ENCODE results near the gene CYTH4. TPM values are rescaled to one million over a fixed set of nuclear protein-coding genes. Genes with fewer than 3 reads are reported as not detected.

Gene CYTH4
- total and polyA plus RNA-seq, 10 of the 15 experiments (the other 5 are each of a cell fraction or from before 2014, with no cell fraction given) = 1.5 to 27.3 (median 16.9) TPM

- Histone ChIP-seq H3K4me2 (ENCODE audit: control insufficient read depth, insufficient read depth) (peak overlapping the region; percentile 73), H3K4me1 (ENCODE audit: control insufficient read depth, insufficient read depth, low read length) (peaks cover 71% of the 10 kb centered on the region), H3K79me2 (ENCODE audit: control insufficient read depth, insufficient read depth, low read length) (peaks cover 79% of the 10 kb centered on the region), H3K36me3 (ENCODE audit: control insufficient read depth in 2 of 2, insufficient read depth in 2 of 2, low read length in 1 of 2) (peaks cover 29 to 39% of the 10 kb centered on the region in 2 experiments), H3K27ac (ENCODE audit: control insufficient read depth, insufficient read depth) (peak overlapping the region; percentile 96), H2AFZ (ENCODE audit: control insufficient read depth, low read depth, low read length) (no peak overlapping the region), H3K27me3 (replicated peaks in 1 of 2; ENCODE audit: control insufficient read depth in 2 of 2, insufficient read depth in 2 of 2, low read length in 1 of 2) (no peaks in the 10 kb centered on the region), H4K20me1 (ENCODE audit: control insufficient read depth, insufficient read depth) (peaks cover 7% of the 10 kb centered on the region; the same call in 1 of the 2 replicates), H3K9me3 (replicated peaks; ENCODE audit: control insufficient read depth, insufficient read depth, low read length) (no peaks in the 10 kb centered on the region), H3K9ac (ENCODE audit: control insufficient read depth, insufficient read depth, low read length) (peak overlapping the region; percentile 98), H3K4me3 (peak overlapping the region; percentile 91)
- in situ Hi-C loops (cut with MboI) (no loop called here), intact Hi-C loops (cut with micrococcal nuclease; ENCODE audit: unreplicated experiment) (loop anchor here (5.0 kb wide), 1 partner anchor 79 kb away; no protein-coding TSS in a partner anchor)
- TF ChIP-seq MYC (IDR thresholded peaks at IDR 0.05; ENCODE audit: insufficient read depth, insufficient read length, insufficient replicate concordance, low read length, severe bottlenecking) (no peak), SMARCA5 (IDR thresholded peaks at IDR 0.05) (no peak), ATF3 (IDR thresholded peaks at IDR 0.05; ENCODE audit: borderline replicate concordance, extremely low read depth, low read depth, low read length) (no peak), E2F4 (IDR thresholded peaks at IDR 0.05; ENCODE audit: low read depth, low read length) (no peak), FOXM1 (IDR thresholded peaks at IDR 0.05; ENCODE audit: low read depth, low read length) (no peak), MXI1 (IDR thresholded peaks at IDR 0.05; ENCODE audit: low read depth, low read length) (no peak), BACH1 (IDR thresholded peaks at IDR 0.05; ENCODE audit: borderline replicate concordance) (no peak), SP1 (IDR thresholded peaks at IDR 0.05; ENCODE audit: low read depth, low read length) (no peak), RUNX3 (IDR thresholded peaks at IDR 0.05; ENCODE audit: low read length) (no peak), RB1 (IDR thresholded peaks at IDR 0.05; ENCODE audit: borderline replicate concordance) (no peak), ZNF217 (IDR thresholded peaks at IDR 0.05) (no peak), SIN3A (IDR thresholded peaks at IDR 0.05; ENCODE audit: low read depth, low read length) (no peak), CHD1 (IDR thresholded peaks at IDR 0.05; ENCODE audit: low read depth, low read length) (no peak), SIX5 (IDR thresholded peaks at IDR 0.05; ENCODE audit: low read depth, low read length, severe bottlenecking) (no peak), ATF2 (IDR thresholded peaks at IDR 0.05; ENCODE audit: low read length) (no peak), PBX3 (IDR thresholded peaks at IDR 0.05; ENCODE audit: insufficient replicate concordance, low read depth, low read length) (no peak), USF2 (IDR thresholded peaks at IDR 0.05; ENCODE audit: borderline replicate concordance, low read depth, low read length) (no peak), BRCA1 (IDR thresholded peaks at IDR 0.05; ENCODE audit: low read depth, low read length) (no peak), ZNF274 (IDR thresholded peaks at IDR 0.05; ENCODE audit: insufficient read depth, insufficient read length) (no peak)
- FAIRE-seq (no peak), ATAC-seq (no peak), DNase-seq (ENCODE audit: low read depth, low spot score) (no peak)
- ChIA-PET SMC1A (ENCODE audit: uncharacterized antibody, unreplicated experiment) (interaction anchor here (2.5 to 10.3 kb wide), 6 partner anchors 10 to 92 kb away, joined by 12 to 165 read pairs (median 98); partner anchors contain the start of gene IL2RB), POLR2A (interaction anchor here (1.0 to 12.5 kb wide), 5 partner anchors 10 to 41 kb away, joined by 4 to 246 read pairs (median 51); no protein-coding TSS in a partner anchor), RAD21 (ENCODE audit: unreplicated experiment) (interaction anchor here (0.8 to 9.8 kb wide), 8 partner anchors 11 to 89 kb away, joined by 3 to 196 read pairs (median 92); partner anchors contain the start of gene CYTH4), CTCF (interaction anchor here (1.0 to 12.8 kb wide), 7 partner anchors 16 to 79 kb away, joined by 3 to 265 read pairs (median 11); no protein-coding TSS in a partner anchor)
- WGBS (ENCODE audit: insufficient coverage, insufficient replicate concordance, low lambda C conversion rate, missing lambda C conversion rate) = 89% methylated on average over 7 of the region's 7 CpGs
- BruUV-seq (replicated peaks) = TSS peak; percentile 19
These were observed 41.4 kb upstream of the CYTH4 start for GRCh38 chr22:37240941-37241320.

Data from GM12878 (cell line).